CD4-positive, alpha-beta T cell treated with Interleukin-17A for 1 hour (primary cell): Measurements from ENCODE around the gene AMIGO2.
"Not testable (repeated sequence)": the region's sequence is repeated elsewhere in the genome, so short reads cannot be mapped to it uniquely, and the experiment has no call there.

Experiments
- DNase-seq: peaks from one replicate; pipeline ENCODE4 v3.0.0-alpha.2; 2020

AMIGO2 gene

GRCh38 chr12:47071241-47071852 lies 8.4 kb downstream of the AMIGO2 start:
- DNase-seq = peak; percentile 47

DNA sequence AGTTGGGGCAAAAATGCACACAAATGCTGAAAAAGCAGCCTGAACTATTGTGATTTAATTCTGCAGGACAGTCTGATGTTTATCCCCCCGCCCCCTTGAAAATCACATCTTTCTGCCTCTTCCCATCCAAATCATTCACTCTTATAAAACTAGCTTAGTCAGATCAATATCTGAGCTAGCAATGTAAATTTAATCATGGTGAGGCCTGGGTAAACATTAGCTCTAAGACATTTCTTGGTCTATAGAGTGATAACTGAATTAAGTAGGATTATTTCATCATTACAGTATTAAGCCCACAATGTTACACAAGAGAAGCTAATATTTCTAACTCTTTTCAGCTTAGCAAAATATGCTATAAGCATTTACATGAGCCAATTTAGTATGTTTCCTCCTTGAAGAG lies 9.4 kb downstream of the AMIGO2 start:
- no peak for DNase-seq

- DNase-seq = no peak
These were observed 11.2 kb downstream of the AMIGO2 start for GRCh38 chr12:47068539-47068938.

DNA sequence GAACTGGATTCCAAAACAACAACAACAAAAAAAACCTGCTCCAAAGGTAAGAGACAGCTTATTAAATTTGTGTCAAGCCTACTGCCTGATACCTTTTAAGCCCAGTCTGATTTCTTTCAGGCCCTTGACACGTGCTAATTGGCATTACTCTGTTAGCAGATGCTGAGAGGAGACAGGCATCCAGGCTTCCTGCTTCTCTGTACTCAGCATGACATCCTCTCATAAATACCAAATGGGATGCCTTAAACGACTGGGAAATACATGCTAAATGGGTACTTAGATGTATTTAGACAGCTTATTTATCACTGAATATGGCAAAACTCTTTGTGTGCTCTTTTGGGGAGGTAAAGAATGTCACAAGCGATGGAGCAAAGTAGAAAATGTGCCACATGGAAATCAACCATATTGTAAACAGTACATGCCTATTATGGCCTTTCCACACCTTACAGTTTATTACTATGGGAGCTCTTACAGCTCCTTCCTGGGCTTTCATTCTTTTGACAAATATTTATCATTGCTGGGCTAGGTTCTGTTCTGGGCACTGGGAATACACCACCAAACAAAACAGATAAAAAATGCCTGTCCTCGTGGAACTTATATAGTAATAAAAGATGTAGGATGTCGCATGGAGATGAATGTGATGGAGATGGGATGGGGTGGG lies 11.9 kb downstream of the AMIGO2 start:
- DNase-seq = no peak

DNA sequence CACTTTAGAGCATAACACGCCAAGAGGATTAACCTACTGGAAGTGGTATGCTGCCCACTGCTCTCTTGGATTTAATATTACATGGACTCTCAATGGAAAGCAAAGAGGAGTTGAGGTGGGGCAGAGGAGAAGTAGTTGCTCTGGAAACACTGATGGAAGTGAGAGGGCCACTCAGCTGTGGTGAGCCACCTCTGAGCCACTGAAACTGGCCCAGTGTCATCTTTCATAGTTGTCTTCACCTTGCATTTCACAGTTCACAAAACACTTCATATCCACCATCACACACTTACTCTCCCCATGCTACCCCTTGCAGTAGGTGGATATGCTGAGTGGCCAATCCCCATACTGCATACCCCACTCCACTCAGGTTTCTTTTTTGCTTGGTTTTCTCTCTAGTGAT lies 12.6 kb downstream of the AMIGO2 start:
- no peak for DNase-seq

- DNase-seq = no peak
These were observed 13.3 kb downstream of the AMIGO2 start for GRCh38 chr12:47066278-47067025.

- DNase-seq = no peak
These were observed 14.2 kb downstream of the AMIGO2 start for GRCh38 chr12:47065546-47065945.

DNA sequence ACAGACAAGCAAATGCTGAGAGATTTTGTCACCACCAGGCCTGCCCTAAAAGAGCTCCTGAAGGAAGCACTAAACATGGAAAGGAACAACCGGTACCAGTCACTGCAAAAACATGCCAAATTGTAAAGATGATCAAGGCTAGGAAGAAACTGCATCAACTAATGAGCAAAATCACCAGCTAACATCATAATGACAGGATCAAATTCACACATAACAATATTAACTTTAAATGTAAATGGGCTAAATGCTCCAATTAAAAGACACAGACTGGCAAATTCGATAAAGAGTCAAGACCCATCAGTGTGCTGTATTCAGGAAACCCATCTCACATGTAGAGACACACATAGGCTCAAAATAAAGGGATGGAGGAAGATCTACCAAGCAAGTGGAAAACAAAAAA lies 21.1 kb downstream of the AMIGO2 start:
- not testable (repeated sequence) for DNase-seq

GRCh38 chr12:47056944-47057343 lies 22.8 kb downstream of the AMIGO2 start:
- not testable (repeated sequence) for DNase-seq

GRCh38 chr12:47055856-47056255 lies 23.9 kb downstream of the AMIGO2 start:
- not testable (repeated sequence) for DNase-seq

GRCh38 chr12:47054659-47055058 lies 25.1 kb downstream of the AMIGO2 start:
- no peak for DNase-seq

- DNase-seq = no peak
These were observed 25.8 kb downstream of the AMIGO2 start for GRCh38 chr12:47053961-47054360.

DNA sequence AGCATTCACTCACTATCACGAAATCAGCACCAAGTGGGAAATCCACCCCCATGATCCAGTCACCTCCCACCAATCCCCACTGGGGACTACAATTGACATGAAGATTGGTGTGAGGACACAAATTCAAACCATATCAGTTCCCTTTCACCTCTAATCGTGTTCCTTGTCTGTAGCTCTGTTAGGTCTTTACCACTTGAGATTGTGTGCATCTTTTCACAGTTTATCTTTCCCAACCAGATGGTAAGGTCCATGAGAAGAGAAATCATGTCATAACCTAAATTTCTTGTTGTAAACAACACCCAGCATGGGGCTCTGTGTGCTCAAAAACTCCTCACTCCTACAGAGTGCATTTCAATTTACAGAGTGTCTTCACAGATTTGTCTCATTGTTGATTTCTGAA lies 27.5 kb downstream of the AMIGO2 start:
- DNase-seq = no peak

GRCh38 chr12:47051291-47051690 lies 28.5 kb downstream of the AMIGO2 start:
- DNase-seq = not testable (repeated sequence)

DNA sequence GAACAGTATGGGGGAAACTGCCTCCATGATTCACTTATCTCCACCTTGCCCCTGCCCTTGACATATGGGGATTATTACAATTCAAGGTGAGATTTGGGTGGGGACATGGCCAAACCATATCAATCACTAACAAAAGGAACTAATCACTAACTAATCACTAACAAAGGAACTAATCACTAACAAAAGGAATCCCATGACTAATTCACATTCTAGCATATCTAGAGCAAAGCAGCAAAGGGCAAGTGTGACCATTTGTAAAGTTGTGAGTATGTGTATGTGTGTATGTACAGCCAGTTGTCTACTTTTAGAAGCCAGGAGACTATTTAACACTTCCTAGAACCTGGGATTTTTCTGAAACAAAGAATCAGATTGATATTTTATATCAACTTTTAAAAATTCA lies 31.2 kb downstream of the AMIGO2 start:
- no peak for DNase-seq

DNA sequence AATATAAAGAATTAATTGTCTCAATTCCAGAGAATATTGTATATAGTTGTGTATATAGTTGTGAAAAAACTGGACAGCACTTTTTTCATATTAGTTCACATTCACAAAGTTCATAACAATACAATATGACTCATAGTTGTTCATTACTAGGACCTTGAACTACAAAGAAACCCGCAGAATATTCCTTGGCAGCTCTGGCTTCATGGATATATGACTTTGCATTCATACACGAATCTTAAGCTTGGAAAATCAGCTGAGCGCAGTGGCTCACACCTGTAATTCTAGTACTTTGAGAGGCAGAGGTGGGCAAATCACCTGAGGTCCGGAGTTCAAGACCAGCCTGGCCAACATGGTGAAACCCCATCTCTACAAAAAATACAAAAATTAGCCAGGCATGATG lies 38.4 kb downstream of the AMIGO2 start:
- DNase-seq = no peak

DNA sequence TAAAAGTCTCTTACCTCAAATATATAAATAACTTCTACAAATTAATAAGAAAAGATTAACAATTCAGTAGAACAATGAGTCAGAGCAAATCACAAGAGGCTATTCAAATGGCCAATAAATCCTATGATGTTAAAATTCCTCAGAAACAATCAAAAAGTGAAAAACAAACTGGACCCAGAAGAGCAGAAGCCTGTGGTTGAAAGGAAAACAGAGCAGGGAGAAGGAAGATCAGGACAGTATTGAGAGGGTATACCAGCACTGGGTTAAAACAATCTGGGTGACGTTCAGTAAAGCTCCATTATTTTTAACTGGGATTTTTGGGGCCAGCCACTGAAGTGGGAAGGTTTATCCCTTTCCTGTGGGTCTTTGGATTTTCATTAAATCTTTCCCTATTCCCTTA lies 40.0 kb downstream of the AMIGO2 start:
- DNase-seq = no peak

GRCh38 chr12:47039079-47039478 lies 40.7 kb downstream of the AMIGO2 start:
- DNase-seq = no peak

DNA sequence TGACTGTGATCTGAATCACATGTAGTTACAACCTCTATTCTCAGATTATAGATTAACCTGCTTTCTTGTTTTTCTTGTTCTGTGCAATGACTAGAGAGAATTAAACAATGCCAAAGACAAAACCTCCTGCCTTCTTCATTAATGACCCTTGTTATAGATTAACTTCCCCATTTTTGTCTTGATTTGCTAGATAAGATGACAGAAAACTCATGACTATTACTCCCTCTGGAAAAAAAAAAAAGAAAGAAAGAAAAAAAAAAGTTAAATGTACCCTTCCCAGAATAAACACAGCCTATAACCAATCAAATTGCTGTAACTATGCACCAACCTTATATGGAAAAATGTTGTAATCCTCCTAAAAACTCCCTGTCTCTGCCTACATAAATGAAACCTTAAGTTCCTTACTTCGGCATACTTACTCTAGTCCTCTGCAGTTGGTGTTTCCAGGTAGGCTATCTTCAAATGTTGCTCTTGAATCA lies 41.5 kb downstream of the AMIGO2 start:
- no peak for DNase-seq

DNA sequence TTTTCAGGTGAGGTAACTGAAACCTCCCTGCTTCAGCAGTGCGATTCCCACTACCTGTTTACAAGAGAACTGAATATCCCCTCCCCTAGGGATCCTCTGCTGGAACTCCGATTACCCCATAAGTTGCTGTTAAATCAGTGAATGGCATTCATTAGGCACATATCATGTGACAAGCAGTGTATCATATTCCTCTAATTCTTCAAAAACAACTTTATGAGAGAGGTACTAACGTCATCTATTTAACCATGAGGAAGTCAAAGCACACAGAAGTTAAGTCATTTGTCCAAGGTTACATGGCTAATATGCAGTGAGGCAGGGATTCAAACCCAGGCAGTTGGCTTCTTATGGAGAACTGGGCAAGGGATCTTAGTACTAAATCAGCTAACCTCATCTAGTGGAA lies 44.3 kb downstream of the AMIGO2 start:
- no peak for DNase-seq

- no peak for DNase-seq
These were observed 45.1 kb downstream of the AMIGO2 start for GRCh38 chr12:47034661-47035060.

DNA sequence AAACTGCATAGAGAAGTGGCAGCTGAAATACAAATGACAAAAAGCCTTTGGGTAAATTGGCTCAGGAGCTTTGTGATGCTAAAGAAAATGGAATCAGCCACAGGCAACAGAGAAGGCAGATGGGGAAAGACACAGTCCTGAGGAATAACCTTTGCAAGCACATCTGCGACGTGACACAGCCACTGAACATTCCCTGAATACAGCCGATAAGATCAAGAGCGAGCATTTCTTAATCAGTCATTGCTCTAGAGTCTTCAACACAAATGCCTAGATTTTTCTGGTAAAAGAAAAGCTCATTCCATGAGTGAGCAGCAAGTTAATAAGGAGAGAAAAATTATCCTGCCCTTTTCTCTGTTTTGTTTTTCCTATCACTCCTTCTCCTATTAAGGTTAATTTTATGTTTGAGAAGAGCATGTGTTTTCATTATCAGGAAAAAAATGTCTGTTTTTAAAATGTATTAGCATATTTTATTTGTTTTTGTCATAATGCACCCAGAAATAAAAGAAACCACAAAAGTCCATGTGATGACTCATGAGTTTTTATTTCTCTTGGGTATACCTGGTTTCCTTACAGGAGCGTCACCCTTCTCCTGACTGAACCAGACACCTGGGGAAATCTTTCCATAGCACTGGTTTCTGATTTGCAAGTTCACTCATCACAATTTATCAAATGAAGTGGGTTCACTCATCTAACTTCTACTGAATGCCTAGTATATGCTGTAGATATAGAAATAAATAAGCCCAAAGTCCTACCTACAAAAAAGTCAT lies 45.8 kb downstream of the AMIGO2 start:
- no peak for DNase-seq

DNA sequence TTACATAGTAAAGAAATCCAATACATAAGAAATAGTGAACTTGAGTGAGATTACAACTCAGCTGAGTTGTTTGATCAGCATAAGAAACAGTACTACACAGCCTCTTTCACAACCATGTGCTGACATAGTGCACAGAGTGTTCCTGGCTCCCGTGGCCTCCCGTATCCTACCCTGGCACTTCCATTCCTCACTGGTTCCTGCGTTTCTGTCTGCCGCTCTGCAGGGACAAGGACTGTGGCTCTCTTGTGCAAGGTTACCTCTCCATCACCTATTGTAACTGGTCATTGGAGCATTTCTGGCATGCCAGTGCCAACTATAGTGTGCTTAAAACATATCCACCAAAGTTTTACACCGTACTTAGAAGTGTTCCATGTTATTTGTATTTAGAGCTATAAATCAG lies 46.7 kb downstream of the AMIGO2 start:
- no peak for DNase-seq
